ENCODE results near the gene ABCB9. TPM values are rescaled to one million over a fixed set of nuclear protein-coding genes. Genes with fewer than 3 reads are reported as not detected.
A peak's percentile ranks its signal among the peaks of the same experiment; 100 is the strongest.

ABCB9 gene
- total and polyA plus RNA-seq, 2 experiments from 2014 or later, result 1.2 to 7.0 TPM

GRCh38 chr12:122880668-122881067 lies 85.6 kb downstream of the ABCB9 start:
- Mint-ChIP-seq H3K4me3 (no peak overlapping the region), H3K36me3 (ENCODE audit: low read depth) (no peaks in the 10 kb centered on the region), H3K27ac (no peak overlapping the region), H3K9me3 (no peaks in the 10 kb centered on the region), H3K4me1 (peaks cover 17% of the 10 kb centered on the region), H3K27me3 (ENCODE audit: insufficient read depth, low read depth, poor library complexity) (peaks cover 60% of the 10 kb centered on the region)
- H3K4me2 ChIP-seq, result no peak overlapping the region
- no peak overlapping the region for H3K27ac ChIP-seq (ENCODE audit: low read depth)
- no peaks in the 10 kb centered on the region for H3K36me3 ChIP-seq (ENCODE audit: insufficient read depth)
- H3K4me1 ChIP-seq (ENCODE audit: insufficient read depth), result peaks cover 5% of the 10 kb centered on the region; the same call in 1 of the 2 replicates
- H3K27me3 ChIP-seq (ENCODE audit: insufficient read depth), result peaks cover 74% of the 10 kb centered on the region
- peaks cover 73% of the 10 kb centered on the region for H4K20me1 ChIP-seq (replicated peaks; ENCODE audit: insufficient read depth)
- TF ChIP-seq EZH2 (IDR thresholded peaks at IDR 0.05; ENCODE audit: low read depth, unreplicated experiment), result no peak
- no peak for TF ChIP-seq ZNF462 (CRISPR knock-in tag; IDR thresholded peaks at IDR 0.05)
- TF ChIP-seq CTCF (conservative IDR thresholded peaks at IDR 0.05; ENCODE audit: low read depth in 2 of 2), result peak; percentile 41 to 66
- TF ChIP-seq CREB1 (CRISPR knock-in tag; IDR thresholded peaks at IDR 0.05; ENCODE audit: low read depth), result no peak
- no peak for TF ChIP-seq POLR2AphosphoS5 (IDR thresholded peaks at IDR 0.05; ENCODE audit: low read depth)
- DNase-seq (ENCODE audit: low spot score), result peak; percentile 73
- no peaks in the 10 kb centered on the region for H3K9me2 ChIP-seq (ENCODE audit: insufficient read depth)
- no peak overlapping the region for H2AFZ ChIP-seq
- H3K4me3 ChIP-seq, result no peak overlapping the region
- peak; percentile 96 for ATAC-seq
- H3F3A ChIP-seq (replicated peaks; ENCODE audit: low read depth), result 0 out of 2 replicates have a peak, but pooled peaks cover 5% of the 10 kb centered on the region
- peaks cover 75% of the 10 kb centered on the region for H3K79me2 ChIP-seq (replicated peaks; ENCODE audit: insufficient read depth)
